Lung (tissue), 12 donors: ENCODE data around the gene PRDM1. TPM values are rescaled to one million over a fixed set of nuclear protein-coding genes. Genes with fewer than 3 reads are reported as not detected.

Experiments
- ATAC-seq: fragments of 200-7000 bp; cut with Tn5 transposase; one replicate; pipeline ENCODE4 v1.9.1; 2020; ENCODE audit warnings: moderate number of reproducible peaks; ENCODE audit not compliant: insufficient read depth, low FRiP score
- DNase-seq, 3 donors: peaks; one replicate each; pipeline ENCODE4 v3.0.0-alpha.2; 2013 to 2017
- H3K27ac ChIP-seq, 2 donors: one replicate each; pipeline ENCODE4 v1.5.1; 2013; ENCODE audit warnings: mild to moderate bottlenecking in 2 of 2, moderate library complexity in 2 of 2, control low read depth in 1 of 2, inconsistent platforms in 1 of 2, low read depth in 1 of 2, low read length in 1 of 2
- H3K27me3 ChIP-seq, 3 donors: one replicate each; pipeline ENCODE4 v1.5.1; 2013; ENCODE audit warnings: low read length in 2 of 3; ENCODE audit not compliant: control insufficient read depth in 3 of 3, insufficient read depth in 3 of 3
- H3K36me3 ChIP-seq, 4 donors: one replicate each; pipeline ENCODE4 v1.5.1; 2013; ENCODE audit warnings: low read length in 4 of 4, mild to moderate bottlenecking in 1 of 4, moderate library complexity in 1 of 4; ENCODE audit not compliant: control insufficient read depth in 4 of 4, insufficient read depth in 4 of 4
- H3K4me1 ChIP-seq, 5 donors: one replicate each; pipeline ENCODE4 v1.5.1; 2013; ENCODE audit warnings: low read length in 5 of 5, mild to moderate bottlenecking in 2 of 5, moderate library complexity in 1 of 5; ENCODE audit not compliant: control insufficient read depth in 5 of 5, insufficient read depth in 5 of 5
- H3K4me3 ChIP-seq: one replicate; pipeline ENCODE4 v1.5.1; 2013; ENCODE audit warnings: mild to moderate bottlenecking, control low read depth, moderate library complexity
- H3K9ac ChIP-seq, 2 donors: one replicate each; pipeline ENCODE4 v1.5.1; 2013; ENCODE audit warnings: low read length in 2 of 2, control low read depth in 1 of 2; ENCODE audit not compliant: insufficient read depth in 1 of 2
- H3K9me3 ChIP-seq, 4 donors: one replicate each; pipeline ENCODE4 v1.5.1; 2013; ENCODE audit warnings: low read length in 3 of 4, mild to moderate bottlenecking in 1 of 4, moderate library complexity in 1 of 4; ENCODE audit not compliant: control insufficient read depth in 4 of 4, insufficient read depth in 3 of 4
- WGBS, 2 donors: extraction: QIAGEN DNeasy Blood & Tissue Kit; methylation state at CpG; one replicate each; pipeline ENCODE4 v1.1.7; 2013; 5-methylcytosine and 5-hydroxymethylcytosine counted together
- polyA plus RNA-seq, 2 donors: library from polyadenylated mRNA; stranded (reverse); fragments of 200-250 nt; gene quantifications; one replicate each; pipeline ENCODE4 v1.2.1, GENCODE V29; 2013
- total RNA-seq, 2 donors: library from RNA; depleted of rRNA in 1 of 2; stranded (reverse); fragments of >200 nt in 1 of 2; gene quantifications; one replicate each; pipeline ENCODE4 v1.2.1, GENCODE V29; 2014 to 2021
- TF ChIP-seq, protein P1 (sequence below): IDR thresholded peaks from 2 replicates; pipeline ENCODE4 v1.5.1; 2012; ENCODE audit warnings: mild to moderate bottlenecking; ENCODE audit errors: control extremely low read depth, extremely low read depth
- donor health status: control.
- donor health status: control.
- donor health status: Bipolar disorder and iron deficiency.
- donor health status: healthy.
- donor health status: DM: yes; HTN: yes; CAD: no.

Gene PRDM1
- total and polyA plus RNA-seq, 4 donors = 2.3 to 12.4 (median 8.8) TPM

DNA sequence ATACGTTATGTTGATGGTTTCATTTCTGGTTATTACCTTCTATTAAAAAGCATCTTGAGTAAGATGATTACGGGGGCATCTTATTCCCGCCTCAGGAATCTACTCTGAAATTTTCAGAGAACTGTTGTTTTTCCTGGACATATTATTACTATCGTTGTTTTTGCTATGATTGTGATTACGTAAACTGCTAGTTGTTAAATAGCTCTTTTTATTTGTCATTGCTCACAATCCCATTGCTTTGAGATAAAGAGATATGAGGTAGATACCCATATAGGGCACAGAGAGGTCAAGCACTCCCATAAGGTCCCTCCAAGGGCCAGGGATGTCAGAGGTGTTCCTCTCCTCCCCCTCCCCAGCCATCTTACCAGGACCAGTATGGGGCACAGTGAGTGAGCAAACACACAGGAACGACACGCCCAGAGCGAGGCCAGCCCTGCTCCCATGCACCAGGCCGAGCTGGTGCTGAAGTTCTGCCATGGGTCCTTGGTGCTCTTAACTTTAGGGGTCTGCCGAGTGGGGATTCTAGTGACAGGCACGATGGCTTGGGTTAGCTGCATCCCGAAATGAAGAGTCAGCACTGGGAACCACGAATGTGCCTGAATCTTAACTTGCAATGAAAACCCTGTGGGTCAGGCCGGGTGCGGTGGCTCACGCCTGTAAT is 49.9 kb downstream of the PRDM1 start:
- Histone ChIP-seq H3K36me3 (no peaks in the 10 kb centered on the region), H3K4me3 (no peak overlapping the region), H3K27ac (no peak overlapping the region), H3K27me3 (no peaks in the 10 kb centered on the region), H3K4me1 (no peaks in the 10 kb centered on the region), H3K9ac (no peak overlapping the region), H3K9me3 (peaks cover 0 to 3% (median 0%) of the 10 kb centered on the region in 4 donors)
- no peak for DNase-seq
- TF ChIP-seq, protein P1, sequence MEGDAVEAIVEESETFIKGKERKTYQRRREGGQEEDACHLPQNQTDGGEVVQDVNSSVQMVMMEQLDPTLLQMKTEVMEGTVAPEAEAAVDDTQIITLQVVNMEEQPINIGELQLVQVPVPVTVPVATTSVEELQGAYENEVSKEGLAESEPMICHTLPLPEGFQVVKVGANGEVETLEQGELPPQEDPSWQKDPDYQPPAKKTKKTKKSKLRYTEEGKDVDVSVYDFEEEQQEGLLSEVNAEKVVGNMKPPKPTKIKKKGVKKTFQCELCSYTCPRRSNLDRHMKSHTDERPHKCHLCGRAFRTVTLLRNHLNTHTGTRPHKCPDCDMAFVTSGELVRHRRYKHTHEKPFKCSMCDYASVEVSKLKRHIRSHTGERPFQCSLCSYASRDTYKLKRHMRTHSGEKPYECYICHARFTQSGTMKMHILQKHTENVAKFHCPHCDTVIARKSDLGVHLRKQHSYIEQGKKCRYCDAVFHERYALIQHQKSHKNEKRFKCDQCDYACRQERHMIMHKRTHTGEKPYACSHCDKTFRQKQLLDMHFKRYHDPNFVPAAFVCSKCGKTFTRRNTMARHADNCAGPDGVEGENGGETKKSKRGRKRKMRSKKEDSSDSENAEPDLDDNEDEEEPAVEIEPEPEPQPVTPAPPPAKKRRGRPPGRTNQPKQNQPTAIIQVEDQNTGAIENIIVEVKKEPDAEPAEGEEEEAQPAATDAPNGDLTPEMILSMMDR = no peak
- 91 to 94% methylated on average over 16 of the region's 16 CpGs for WGBS, 2 donors
- ATAC-seq = no peak

DNA sequence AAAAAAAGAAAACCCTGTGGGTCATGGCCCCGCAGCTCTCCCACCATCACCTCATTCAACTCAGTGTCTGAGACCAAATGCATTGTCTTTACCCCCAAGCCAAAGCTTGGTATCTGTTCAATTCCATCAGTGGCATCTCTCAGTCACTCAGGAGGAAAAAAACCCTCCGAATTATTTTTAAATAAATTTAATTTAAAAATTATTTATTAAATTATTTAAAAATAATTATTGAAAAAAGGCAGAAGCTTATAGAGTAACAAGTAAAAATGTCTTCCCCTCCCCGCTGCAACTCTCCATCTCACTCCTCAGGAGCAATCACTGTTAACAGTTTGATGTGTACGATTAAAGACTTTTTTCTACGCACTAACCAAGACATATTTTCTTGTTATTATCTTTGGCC is 50.7 kb downstream of the PRDM1 start:
- ATAC-seq (no peak), DNase-seq (no peak)
- WGBS, 2 donors = 98% methylated on average over 5 of the region's 5 CpGs
- Histone ChIP-seq H3K4me1 (no peaks in the 10 kb centered on the region), H3K27ac (no peak overlapping the region), H3K36me3 (no peaks in the 10 kb centered on the region), H3K9me3 (peaks cover 0 to 3% (median 0%) of the 10 kb centered on the region in 4 donors), H3K4me3 (no peak overlapping the region), H3K27me3 (no peaks in the 10 kb centered on the region), H3K9ac (no peak overlapping the region)
- TF ChIP-seq, protein P1 = no peak

GRCh38 chr6:106138151-106138550 is 52.0 kb downstream of the PRDM1 start:
- WGBS, 2 donors = 72 to 74% methylated on average over 6 of the region's 6 CpGs
- peaks cover 0 to 3% (median 0%) of the 10 kb centered on the region in 4 donors for H3K9me3 ChIP-seq
- no peaks in the 10 kb centered on the region for H3K27me3 ChIP-seq
- TF ChIP-seq, protein P1 = no peak
- no peak overlapping the region for H3K4me3 ChIP-seq
- H3K4me1 ChIP-seq = no peaks in the 10 kb centered on the region
- ATAC-seq (no peak), DNase-seq (no peak)
- H3K27ac ChIP-seq = no peak overlapping the region
- H3K9ac ChIP-seq = no peak overlapping the region
- H3K36me3 ChIP-seq = no peaks in the 10 kb centered on the region
